ENCODE results near the gene ANXA3.
"Not testable (repeated sequence)": the region's sequence is repeated elsewhere in the genome, so short reads cannot be mapped to it uniquely, and the experiment has no call there.

Gene ANXA3, protein sequence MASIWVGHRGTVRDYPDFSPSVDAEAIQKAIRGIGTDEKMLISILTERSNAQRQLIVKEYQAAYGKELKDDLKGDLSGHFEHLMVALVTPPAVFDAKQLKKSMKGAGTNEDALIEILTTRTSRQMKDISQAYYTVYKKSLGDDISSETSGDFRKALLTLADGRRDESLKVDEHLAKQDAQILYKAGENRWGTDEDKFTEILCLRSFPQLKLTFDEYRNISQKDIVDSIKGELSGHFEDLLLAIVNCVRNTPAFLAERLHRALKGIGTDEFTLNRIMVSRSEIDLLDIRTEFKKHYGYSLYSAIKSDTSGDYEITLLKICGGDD

DNA sequence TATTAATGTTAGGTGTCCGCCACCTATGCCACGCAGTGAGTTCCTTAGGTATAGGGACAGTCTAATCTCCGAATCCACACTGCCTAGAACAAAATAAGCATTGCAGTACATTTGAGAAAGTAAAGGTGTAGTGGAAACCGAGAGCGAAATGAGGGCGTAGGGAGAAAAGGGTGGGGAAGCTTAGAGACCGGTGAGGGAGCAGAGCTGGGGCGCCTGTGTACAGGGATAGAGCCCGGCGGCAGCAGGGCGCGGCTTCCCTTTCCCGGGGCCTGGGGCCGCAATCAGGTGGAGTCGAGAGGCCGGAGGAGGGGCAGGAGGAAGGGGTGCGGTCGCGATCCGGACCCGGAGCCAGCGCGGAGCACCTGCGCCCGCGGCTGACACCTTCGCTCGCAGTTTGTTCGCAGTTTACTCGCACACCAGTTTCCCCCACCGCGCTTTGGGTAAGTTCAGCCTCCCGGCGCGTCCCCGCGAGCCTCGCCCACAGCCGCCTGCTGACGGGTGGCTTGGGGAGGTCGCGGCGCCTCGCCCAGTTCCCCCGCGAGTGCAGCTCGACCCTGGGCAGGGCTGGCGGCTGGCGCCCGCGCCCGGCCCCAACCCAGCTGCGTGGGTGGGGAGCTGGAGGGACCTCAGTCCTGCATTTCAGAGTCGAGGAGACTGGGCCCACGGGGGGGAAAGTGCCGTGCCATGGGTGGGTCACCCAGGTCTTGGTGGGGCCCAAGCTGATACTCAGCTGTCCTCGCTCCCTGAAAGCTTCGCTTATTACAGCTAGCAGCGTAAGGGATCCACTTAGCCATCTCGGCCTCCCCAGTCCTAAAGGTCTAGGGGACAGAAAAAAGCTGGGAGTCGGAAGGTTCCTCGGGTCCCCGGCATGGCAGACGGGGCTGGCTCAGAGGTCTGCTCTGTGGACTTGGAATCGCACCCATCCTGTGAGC, at the start of gene ANXA3:
Gene ANXA3 (plus strand): TSS at position 351 of the 932 bp plus-strand sequence. CDS start 2,704 bp downstream, outside the sequence.
- no peak for DNase-seq

DNA sequence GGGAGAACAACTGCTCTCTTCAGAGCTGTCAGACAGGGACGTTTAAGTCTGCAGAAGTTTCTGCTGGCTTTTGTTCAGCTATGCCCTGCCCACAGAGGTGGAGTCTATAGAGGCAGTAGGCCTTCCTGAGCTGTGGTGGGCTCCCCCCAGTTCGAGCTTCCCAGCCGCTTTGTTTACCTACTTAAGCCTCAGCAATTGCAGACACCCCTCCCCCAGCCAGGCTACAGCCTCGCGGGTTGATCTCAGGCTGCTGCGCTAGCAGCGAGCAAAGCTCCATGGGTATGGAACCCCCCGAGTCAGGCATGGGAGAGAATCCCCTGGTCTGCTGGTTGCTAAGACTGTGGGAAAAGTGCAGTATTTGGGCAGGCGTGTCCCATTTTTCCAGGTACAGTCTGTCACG, 45.3 kb upstream of the ANXA3 start:
- DNase-seq: not testable (repeated sequence)

DNA sequence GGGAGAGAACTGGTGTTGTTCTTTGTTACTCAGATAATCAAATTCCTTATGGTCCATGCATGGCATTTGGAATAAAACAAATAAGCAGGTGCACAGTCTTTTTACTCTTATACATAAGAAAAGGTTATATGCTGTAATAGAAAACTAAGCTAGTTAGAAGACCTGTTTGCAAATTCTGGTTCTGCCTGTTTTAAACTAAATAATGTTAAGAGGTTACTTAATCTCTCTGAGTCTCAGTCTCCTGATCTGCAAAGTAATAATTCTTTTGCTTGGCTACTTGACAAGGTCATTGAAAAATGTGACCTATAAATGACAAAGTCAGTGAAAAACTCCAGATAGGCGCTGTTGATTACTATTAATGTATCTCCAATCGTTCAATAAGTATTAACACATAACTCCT, 42.5 kb upstream of the ANXA3 start:
- DNase-seq: no peak

DNA sequence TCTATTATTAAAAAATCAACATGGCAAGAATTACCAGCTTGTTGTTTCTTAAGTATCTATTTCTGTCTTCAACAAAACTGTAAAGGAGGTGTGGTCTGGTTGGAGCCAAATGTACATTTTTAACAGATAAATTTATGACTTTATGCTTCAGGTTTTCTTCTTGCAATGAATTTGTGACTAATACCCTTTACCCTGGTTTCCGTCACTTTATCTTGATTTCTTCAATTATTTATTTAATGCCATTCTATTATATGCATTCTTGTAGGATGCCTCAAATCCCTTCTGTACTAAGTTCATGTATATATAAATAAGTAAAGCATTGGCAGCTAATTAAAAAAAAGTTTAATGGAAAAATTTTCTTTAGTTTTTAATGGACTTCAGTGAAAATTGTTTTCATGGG, 41.5 kb upstream of the ANXA3 start:
- DNase-seq: no peak

DNA sequence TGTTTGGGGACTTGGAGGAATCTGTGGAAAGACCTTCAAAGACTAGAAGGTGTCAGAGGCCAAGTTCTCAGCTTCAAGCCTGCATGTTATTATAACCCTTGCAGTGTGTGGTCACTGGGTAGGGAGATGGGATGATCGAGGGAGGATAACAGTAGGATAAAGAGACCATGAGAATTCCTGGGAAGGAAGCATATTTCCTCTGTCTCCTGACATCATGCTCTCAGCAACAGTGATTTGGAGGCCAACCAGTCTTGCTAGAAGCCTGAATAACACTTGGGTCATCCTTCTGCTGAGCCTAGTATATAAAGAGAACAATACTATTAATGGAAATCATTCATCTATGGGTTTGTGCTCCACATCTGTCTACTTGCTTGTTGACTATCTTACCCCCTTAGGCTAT, 40.9 kb upstream of the ANXA3 start:
- DNase-seq: no peak

DNA sequence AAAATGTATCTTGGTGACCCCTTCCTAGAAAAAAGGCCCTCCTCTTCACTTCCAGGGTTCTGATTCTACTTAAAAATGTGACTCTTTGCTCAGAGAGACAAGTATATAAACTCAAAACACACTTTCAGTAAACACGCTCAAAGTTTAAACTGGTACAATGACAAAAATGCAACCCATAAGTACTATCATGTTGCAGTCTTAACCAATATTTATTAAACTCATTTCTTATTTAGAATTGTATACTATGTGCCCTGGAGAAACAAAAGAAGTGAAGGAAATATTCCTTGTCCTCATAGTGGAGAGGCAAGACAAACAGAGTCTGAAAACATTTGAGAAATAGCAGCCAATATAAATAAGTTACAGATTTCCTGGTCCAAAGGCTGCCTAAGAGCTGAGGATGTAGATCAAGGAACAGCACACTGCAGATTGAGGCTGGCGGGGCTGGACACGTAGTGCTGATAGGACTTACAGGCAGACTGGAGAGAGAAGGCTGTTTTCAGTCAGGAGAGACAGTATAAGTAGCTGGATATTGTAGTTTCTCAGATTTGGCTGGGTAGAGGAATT, 39.1 kb upstream of the ANXA3 start:
- DNase-seq: no peak

DNA sequence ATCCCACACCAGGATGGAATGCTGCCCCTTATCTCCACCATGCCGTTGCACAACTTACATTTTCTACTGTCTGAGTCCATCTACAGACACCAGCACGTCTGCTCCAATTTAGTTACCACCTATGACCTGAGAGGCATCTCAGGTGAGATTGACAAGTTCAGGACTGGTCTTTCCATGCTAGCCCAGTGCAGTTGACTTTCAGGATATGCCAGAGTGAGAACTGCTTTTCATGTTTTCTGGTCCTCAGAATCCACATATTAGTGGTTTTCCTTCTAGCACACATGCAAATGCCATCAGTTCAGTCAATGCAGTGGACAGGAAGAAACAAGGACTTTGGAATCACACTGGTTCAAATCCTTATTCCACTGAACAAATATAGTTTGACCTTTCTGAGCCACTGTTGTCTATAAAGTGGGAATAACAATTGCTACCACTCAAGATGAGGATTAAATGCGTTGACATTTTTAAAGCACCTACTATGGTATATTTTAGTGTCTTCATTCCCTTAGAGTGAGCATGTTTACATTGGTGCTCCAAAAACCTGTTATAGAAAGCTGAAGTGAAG, 38.1 kb upstream of the ANXA3 start:
- DNase-seq: no peak

DNA sequence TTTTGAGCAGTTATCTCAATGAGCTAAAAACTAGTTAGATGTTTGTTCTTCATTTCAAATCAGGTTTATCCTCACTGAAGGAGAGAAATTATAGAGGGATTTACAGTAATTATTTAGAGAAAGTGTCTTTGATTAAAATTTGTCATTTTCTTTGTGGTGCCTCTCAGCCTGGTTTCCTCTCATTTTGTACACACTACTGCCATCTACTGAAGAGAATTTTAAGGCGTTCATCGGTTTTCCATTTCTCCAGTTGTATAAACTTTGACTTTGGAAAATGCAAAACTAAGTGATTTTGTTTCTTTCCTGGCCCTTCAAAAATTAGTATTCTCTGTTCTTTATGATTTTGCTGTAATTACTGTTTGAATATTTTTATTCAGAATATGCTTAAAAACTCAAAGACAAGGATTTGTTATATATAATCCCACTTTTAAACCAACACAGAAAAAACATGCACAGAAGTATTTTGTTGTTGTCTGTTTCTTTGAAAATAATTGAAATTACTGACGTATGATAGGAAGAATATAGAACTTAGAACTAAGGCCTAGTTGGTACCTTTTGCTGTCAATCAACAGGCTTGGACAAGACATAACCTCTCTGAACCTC, 34.4 kb upstream of the ANXA3 start:
- no peak for DNase-seq

DNA sequence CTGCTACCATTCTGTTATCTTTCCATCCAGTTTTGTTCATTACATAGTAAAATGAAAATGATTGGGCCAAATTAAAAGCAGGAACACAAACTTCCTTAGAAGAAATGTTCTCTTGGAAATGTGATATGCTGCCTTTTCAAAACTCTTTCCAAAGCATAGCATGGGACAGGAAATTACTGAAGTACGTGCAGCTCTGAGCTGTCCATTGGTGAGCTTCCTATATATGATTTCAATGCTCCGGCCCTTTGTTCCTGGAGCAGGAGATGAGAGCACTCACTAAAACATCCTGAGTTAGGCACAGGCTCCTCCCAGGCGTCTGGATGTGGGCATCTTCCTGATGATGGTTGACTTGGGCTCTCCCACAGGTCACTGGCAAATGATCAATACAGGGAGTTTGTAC, 33.0 kb upstream of the ANXA3 start:
- no peak for DNase-seq

DNA sequence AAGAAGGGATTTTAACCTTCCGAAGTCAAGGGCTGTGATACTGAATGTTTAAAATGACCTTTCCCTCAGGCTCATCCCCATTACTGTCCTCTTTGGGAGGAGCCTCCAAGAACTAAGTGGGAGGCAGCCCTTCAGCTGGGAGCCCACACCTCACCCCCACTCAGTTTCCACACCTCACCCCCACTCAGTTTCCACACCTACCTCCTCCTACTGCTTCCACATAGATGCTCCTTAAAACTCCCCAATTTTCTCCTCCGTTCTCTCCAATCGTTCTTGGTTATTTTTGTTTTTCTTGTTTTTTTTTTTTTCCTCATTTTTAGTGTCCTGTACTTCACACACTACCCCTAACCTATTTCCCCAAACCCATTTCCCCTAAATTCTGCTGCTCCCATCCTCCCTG, 31.6 kb upstream of the ANXA3 start:
- DNase-seq: no peak

DNA sequence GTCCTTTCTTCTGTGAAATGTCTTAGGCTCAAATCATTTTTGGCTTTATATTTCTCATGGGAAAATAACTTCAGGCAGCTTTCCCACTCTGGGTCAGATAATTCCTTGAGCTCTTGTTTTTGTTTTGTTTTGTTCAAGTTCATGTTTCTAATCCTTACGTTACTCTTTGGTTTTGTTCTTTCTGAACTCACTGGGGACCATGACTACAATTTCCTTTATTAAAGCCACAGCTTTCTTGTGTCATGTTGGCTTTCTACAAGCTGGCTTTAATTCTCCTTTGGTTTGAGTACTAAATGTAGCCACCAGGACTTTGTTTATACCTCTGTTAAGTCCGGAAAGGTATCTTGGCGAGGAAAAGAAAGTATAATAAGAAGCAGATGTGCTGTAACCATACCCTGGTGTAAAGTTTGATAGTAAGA, 30.8 kb upstream of the ANXA3 start:
- no peak for DNase-seq

DNA sequence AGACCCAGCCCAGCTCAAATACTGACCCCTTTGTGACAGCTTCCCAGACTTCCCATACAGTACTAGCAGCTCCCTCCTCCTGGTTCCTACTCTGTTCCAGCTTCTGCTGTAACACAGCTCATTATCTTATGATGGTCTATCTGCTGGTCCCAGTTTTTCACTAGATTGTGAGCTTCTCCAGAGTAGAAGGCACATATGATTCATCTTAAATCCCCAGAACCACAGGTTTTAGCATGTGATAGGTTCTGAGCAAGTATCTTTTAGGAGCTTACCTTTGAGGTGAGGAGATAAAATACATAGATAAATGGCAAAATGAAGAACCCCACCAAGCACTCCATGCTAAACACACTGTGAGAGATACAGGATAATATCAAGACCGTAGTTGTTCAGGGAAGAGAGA, 27.6 kb upstream of the ANXA3 start:
- DNase-seq: no peak

DNA sequence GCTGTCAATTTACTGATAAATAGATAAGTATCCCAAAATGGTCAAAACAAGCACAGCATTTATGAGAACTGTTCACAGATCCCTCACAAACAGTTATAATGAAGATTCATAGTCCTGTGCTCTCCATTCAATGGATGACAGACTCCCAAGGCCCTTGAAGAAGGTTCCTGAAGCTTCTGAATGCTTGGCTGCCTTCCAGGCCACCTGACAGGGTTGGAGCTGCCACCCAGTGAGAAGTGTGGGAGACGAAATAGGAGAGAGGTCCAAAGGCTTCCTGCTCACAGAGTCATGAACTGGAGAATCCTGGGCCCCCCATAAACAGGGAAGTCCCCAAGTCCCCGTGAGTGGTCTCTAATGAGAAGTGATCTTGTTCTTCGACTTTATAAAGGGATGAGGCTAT, 26.0 kb upstream of the ANXA3 start:
- DNase-seq: no peak

DNA sequence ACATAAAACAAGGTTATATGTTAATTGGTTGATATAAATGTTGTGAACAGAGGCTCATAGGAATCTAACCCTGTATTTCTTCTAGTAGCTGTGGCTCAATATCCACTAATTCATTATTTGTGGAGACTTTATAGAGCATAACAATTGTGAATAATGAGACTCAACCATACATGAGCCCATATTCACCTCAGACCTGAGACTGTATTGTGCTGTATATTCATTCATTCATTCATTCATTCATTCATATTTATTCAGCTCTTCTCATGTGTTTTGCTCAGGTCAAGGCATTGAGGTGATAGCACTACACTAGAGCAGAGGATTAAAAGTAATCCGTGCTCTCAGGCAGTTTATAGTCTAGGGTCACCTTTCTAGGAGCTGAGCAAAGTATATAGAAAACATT, 24.5 kb upstream of the ANXA3 start:
- no peak for DNase-seq

DNA sequence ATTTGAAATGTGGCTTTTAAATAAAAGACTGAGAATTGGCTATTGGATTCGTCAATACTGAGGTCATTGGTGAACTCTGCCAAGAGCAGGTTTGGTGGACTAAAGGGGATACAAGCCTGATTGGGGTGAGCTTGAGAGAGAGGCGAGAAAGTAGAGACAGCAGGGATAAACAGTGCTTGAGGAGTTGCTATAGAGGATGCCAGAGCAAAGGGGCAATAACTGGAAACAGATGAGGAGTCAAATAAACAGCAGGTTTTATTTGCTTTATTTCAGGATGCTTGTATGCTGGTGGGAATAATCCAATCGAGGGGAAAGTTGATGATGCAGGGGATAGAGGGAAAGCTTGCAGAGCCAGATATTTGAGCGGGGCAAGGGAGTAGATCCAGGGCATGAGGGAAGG, 24.0 kb upstream of the ANXA3 start:
- no peak for DNase-seq

DNA sequence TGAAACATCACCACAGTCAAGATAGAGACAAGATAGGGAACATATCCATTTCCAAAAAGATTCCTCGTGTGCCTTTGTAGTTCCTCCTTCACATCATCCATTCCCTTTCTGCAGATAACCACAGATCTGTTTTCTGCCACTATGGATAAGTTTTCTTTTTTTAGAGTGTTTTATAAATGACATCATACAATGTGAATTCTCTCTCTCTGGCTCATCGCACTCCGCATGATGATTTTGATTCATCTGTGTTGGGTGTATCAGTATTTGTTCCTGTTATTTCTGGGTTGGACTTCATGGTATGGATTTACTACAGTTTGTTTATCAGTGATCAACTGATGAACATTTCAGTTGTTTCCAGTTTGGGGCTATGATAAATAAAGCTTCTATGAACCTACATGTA, 23.2 kb upstream of the ANXA3 start:
- no peak for DNase-seq

DNA sequence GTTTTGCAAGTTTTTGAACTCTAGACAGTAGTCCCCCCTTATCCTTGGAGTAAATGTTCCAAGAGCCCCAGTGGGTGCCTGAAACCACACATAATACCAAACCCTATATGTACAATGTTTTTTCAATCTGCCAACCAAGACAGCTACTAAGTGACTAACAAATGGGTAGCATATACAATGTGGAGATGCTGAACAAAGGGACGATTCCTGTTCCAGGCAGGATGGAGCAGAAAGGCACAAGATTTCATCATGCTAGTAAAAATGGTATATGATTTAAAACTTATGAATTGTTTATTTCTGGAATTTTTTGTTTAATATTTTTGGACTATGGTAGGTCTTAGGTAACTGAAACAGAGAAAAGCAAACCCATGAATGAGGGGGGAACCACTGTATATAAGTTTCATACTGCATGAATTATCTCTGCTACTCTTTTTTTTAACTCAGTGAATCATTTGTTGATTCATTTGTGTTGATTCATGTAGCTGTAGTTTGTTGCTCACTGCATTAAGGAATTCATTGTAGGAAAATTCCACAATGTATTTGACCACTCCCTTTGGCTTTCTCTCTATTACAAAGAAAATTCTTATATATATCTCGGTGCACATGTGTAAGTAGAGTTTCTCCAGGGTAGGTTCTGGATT, 21.9 kb upstream of the ANXA3 start:
- no peak for DNase-seq

DNA sequence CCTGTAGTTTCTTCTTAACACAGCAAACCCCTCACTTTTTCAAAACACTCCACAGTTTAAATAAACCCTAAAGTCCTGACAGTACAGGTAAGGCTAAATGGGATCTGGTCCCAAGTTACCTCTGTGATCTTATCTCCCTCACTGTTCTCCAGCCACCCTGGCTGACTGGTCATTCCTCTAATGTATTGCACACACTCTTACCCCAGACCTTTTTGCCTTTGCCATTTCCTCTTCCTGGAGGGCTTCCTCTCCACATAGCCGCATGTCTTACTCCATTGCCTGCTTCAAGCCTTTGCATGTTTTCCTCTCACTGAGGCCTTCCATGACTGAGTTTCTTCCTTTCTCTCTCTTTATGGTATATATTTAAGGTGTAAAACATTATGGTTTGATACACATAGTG, 19.5 kb upstream of the ANXA3 start:
- DNase-seq: no peak

DNA sequence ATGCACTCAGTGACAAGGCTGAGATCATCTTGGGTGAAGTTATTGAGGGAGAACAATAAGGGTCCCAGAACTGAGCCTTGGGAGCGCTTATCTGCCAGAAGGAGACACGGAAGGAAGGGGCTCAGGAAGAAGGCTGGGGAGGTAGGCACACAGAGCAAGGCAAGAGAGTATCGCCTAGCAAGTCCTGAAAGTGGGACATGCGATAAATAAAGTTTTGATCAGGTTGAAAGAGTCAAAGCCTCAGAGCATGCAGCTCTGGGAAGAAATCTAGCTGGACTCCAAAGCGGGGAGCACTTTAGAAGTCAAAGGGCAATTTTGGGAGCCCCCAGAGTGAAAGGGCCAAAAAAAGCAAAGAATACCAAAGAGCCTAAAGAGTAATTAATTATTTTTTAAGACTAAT, 17.7 kb upstream of the ANXA3 start:
- no peak for DNase-seq

DNA sequence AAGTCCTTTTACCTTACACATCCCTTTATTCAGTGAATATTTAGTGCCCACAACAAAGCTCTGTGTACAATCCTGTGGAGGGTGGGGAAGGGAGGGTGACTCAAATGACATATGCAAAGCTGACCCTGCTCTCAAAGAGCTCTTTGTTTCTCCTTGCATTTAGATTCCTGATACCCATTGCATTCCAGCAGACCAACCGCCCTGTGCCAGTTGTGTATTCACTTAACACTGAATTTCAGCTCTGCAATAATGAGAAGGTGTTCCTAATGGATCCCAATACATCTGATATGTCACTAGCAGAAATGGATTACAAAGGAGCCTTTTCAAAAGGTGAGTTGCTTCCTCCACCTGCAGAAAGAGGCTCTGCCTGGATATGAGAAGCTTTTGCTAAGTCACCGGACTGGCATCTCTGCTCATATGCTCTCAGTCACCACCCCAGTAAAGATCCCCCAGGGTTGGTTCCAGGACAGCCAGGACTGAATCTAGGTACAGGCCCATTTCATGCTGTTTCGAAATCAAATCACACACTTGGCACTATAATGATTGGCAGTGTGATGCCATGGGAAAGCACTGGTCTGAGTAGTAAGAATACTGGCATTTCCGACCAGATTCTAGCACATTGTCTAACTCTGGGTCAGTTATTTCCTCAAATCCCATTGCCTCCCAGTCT, 17.1 kb upstream of the ANXA3 start:
- DNase-seq: no peak

DNA sequence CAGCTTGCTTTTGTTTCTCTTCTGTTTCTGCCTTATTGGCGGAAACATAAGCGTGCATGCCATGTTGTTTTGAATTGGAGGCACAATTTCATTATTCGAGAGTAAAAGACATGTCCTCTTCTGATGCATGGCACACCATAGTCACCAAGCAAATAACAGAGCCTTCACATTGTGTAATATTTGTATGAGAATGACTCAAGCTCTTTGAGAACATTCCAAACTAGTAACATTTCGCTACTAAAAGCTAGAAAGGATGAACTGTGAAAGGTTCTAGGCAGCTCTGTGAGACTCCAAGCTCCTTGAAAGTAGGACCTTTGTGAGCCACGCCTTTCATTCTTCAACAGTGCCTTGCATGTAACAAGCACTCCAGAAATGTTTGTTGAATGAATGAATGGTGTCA, 9.2 kb upstream of the ANXA3 start:
- no peak for DNase-seq
